ENCODE results near the gene TBC1D3H.
"Not testable (repeated sequence)": the region's sequence is repeated elsewhere in the genome, so short reads cannot be mapped to it uniquely, and the experiment has no call there.

Gene TBC1D3H

DNA sequence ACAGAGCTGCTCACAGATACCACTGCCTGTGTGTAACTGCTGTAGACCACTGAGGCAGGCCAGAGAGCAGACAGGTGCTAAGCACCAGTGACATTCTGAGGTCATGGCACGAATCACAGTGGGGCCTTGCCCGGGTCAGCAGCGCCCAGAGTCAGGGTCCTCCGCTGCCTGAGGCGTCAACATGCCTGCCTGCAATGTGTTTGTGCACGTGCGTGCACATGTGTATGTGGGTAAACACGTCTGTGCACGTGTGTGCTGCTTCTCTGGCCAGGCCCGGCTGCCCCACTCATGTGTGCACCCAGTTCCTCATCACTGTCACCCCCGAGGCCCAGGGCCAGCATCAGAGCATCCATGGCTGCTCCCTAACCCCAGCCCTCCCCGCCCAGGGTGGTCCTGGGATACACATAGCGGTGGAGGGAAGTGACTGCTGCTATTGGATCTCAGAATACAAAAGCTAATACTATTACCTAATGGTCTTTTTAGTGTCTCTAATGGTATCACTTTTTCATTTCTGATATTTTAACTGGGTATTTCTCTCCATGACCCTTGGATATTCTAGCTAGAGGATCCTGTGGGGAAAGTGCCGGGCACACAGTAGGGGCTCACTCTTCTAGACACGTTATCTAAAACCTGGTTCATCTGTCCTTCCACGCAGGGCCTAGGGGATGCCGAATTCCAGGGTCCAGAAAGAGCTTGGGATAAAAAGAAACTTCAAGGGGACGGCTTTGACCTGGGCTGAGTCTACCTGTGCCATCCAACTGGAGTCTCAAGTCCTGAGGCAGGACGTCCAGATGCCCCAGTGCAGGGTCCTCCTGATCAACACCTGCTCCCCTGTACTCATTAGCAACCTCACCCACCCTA lies at the start of gene TBC1D3H:
Gene TBC1D3H (minus strand): TSS at position 51 of the 861 bp plus-strand sequence. CDS start 1,540 bp downstream, outside the sequence.
- not testable (repeated sequence) for FAIRE-seq

DNA sequence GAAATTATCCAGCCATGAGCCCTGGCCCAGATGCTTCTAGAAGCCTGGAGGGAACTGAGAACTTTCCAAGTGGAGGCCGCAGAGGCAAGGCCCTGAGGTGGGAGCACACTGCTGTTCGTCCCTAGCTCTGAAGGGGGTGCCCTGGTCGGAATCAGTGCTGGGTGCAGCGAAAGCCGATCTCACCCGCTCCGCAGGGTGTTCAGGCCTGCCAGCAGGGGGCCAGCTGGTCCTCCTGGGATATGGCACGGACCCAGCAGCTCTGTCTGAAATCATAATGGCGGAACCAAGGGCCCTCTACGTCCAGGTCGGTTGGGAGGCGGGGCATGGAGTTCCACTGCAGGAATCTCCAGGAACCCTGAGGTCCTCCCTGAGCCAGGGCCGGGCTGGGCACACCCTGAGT lies 40.7 kb upstream of the TBC1D3H start:
- not testable (repeated sequence) for FAIRE-seq

DNA sequence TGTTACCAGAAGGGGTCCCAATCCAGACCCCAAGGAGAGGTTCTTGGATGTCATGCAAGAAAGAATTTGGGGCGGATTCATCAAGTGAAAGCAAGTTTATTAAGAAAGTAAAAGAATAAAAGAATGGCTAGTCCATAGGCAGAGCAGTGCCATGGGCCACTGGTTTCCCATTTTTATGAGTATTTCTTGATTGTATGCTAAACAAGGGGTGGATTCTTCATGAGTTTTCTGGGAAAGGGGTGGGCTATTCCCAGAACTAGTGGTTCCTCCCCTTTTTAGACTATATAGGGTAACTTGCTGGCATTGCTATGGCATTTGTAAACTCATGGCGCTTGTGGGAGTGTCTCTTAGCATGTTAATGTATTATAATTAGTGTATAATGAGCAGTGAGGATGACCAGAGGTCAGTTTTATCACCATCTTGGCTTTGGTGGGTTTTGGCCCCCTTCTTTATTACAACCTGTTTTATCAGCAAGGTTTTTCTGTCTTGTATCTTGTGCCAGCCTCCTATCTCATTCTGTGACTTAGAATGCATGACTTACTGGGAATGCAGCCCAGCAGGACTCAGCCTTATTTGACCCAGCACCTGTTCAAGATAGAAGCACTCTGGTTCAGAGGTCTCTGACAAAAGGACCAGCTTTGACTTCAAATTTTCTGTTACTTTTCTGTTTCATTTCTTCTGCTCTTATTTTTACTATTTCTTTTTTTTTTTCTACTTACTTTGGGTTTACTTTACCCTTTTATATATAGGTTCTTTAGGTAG lies 27.1 kb upstream of the TBC1D3H start:
- FAIRE-seq = not testable (repeated sequence)

DNA sequence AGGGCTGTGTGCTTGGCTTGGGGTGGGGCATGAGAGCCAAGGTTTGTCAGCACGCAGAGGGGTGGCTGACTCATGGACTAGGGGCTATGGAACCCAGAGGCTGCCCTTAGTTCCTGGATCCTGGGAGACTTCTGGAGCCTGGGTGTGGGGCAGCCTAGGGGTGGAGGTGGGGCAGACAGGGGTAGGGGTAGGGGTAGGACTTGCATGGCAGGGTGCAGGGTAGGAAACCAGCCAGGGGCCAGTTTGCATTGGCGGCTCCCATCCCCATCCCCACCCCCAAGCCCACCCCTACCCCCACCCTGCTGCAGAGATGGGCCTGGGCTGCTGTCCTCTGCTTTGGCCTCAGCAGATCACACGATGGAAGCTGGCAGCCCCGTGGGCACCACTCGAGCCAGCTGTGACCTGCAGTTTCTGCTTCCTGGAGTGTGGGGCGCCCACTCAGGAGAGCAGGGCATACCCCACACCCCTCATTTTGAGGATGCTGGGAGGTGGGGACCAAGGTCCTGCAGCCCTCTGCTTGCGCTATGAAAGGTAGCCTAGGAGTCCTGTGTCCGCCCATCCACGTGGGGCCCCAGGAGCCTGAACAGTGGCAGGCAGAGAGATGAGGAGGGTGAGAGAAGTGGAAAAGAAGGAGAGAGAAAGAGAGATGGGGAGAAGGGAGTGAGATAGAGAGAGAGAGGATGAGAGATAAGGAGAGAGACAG lies 2.9 kb upstream of the TBC1D3H start:
- FAIRE-seq = not testable (repeated sequence)

DNA sequence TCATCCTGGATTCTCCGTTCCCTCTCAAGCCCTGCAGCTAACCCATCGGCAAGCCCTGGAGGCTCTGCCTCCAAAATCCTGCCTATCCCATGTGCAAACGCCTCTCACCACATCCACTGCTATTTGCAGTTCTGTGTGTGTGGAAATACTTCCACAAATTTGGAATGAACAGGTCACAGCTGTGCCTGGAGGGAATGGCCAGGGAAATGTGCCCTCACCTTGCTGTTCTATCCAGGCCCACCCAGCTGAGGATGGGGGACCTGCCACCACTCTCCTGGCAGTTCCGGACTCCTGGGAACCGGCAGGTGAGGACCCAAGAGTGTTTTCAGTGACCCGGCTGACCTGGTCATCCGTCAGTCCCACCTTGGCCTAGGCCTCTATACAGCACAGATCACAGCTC lies 12.3 kb downstream of the TBC1D3H start:
- not testable (repeated sequence) for FAIRE-seq

DNA sequence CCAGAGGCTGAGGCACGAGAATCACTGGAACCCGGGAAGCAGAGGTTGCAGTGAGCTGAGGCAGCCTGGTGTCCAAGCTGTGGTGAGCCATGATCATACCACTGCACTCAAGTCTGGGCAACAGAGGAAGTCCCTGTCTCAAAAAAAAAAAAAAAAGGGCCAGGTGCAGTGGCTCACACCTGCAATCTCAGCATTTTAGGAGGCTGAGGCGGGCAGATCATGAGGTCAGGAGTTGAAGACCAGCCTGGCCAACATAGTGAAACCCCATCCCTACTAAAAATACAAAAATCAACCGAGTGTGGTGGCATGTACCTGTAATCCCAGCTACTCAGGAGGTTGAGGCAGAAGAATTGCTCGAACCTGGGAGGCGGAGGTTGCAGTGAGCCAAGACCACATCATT lies 25.7 kb downstream of the TBC1D3H start:
- not testable (repeated sequence) for FAIRE-seq
